IMR-90 (cell line): ENCODE data around the gene TPSD1. TPM values are rescaled to one million over a fixed set of nuclear protein-coding genes. Genes with fewer than 3 reads are reported as not detected.

ENCODE experiments used
- ATAC-seq: fragments of 200-7000 bp; cut with Tn5 transposase; 2 replicates; pipeline ENCODE4 v1.9.1; 2020; ENCODE audit warnings: low read depth, mild to moderate bottlenecking, moderate library complexity
- BruUV-seq: library from RNA; stranded (reverse); fragments of 400-500 nt; replicated peaks from 2 replicates; lab custom pipeline; 2021; lab: Mats Ljungman, UMichigan
- CTCF ChIA-PET: fragments of 300-600 bp; formaldehyde crosslinking; extraction: SDS; loops from one replicate; lab custom pipeline; 2021; ENCODE audit warnings: antibody characterized with exemption; lab: Yijun Ruan, JAX
- POLR2A ChIA-PET: fragments of 300-600 bp; sonication (Branson Sonifier 250); formaldehyde crosslinking; loops from one replicate; lab custom pipeline; 2022; ENCODE audit warnings: antibody characterized with exemption; ENCODE audit not compliant: unreplicated experiment; lab: Charles Lee
- DNase-seq: peaks from one replicate; pipeline ENCODE4 v3.0.0; 2013
- H2AFZ ChIP-seq: replicated peaks from 2 replicates; pipeline ENCODE3; 2013; ENCODE audit warnings: low read length, mild to moderate bottlenecking; ENCODE audit not compliant: poor library complexity
- H2AK5ac ChIP-seq: 2 replicates; pipeline ENCODE4 v1.6.1; 2013; ENCODE audit warnings: low read depth, low read length, inconsistent platforms
- H2AK9ac ChIP-seq: replicated peaks from 2 replicates; pipeline ENCODE3; 2013; ENCODE audit warnings: mild to moderate bottlenecking, low read depth, low read length, moderate library complexity; ENCODE audit not compliant: poor library complexity
- H2BK120ac ChIP-seq: 2 replicates; pipeline ENCODE4 v1.6.1; 2013; ENCODE audit warnings: low read depth, low read length, inconsistent platforms
- H2BK15ac ChIP-seq: 3 replicates; pipeline ENCODE4 v1.6.1; 2013; ENCODE audit warnings: low read depth, low read length, inconsistent platforms
- H2BK20ac ChIP-seq: 2 replicates; pipeline ENCODE4 v1.6.1; 2013; ENCODE audit warnings: low read depth, mild to moderate bottlenecking, inconsistent platforms, low read length, moderate library complexity
- H2BK5ac ChIP-seq: 2 replicates; pipeline ENCODE4 v1.6.1; 2013; ENCODE audit warnings: mild to moderate bottlenecking, low read depth, low read length, inconsistent platforms; ENCODE audit not compliant: poor library complexity, severe bottlenecking
- H3K14ac ChIP-seq: replicated peaks from 2 replicates; pipeline ENCODE4 v1.6.1; 2013; ENCODE audit warnings: low read depth, low read length, inconsistent platforms
- H3K18ac ChIP-seq: 2 replicates; pipeline ENCODE4 v1.6.1; 2013; ENCODE audit warnings: low read depth, low read length, control low read depth
- H3K23ac ChIP-seq: 2 replicates; pipeline ENCODE4 v1.6.1; 2013; ENCODE audit warnings: low read depth, low read length, inconsistent platforms
- H3K27ac ChIP-seq: 2 replicates; pipeline ENCODE4 v1.5.1; 2013; ENCODE audit warnings: mild to moderate bottlenecking, control low read depth, low read length; ENCODE audit not compliant: insufficient read depth
- H3K27me3 ChIP-seq: 2 replicates; pipeline ENCODE4 v1.6.1; 2013; ENCODE audit warnings: low read length; ENCODE audit not compliant: control insufficient read depth, insufficient read depth
- H3K36me3 ChIP-seq: 2 replicates; pipeline ENCODE4 v1.6.1; 2013; ENCODE audit warnings: low read length, mixed read lengths; ENCODE audit not compliant: control insufficient read depth, insufficient read depth
- H3K4ac ChIP-seq: 2 replicates; pipeline ENCODE4 v1.6.1; 2013; ENCODE audit warnings: low read depth, low read length, inconsistent platforms
- H3K4me1 ChIP-seq: 2 replicates; pipeline ENCODE4 v1.6.1; 2013; ENCODE audit warnings: low read length, mixed read lengths; ENCODE audit not compliant: control insufficient read depth, insufficient read depth
- H3K4me2 ChIP-seq: 2 replicates; pipeline ENCODE4 v1.6.1; 2013; ENCODE audit warnings: low read depth, mild to moderate bottlenecking, control low read depth, low read length, moderate library complexity
- H3K4me3 ChIP-seq: 2 replicates; pipeline ENCODE4 v1.5.1; 2013; ENCODE audit warnings: low read depth, mild to moderate bottlenecking, control low read depth, low read length, moderate library complexity; ENCODE audit not compliant: insufficient read depth
- H3K56ac ChIP-seq: 2 replicates; pipeline ENCODE4 v1.6.1; 2013; ENCODE audit warnings: low read length, inconsistent platforms; ENCODE audit not compliant: insufficient read depth; ENCODE audit errors: extremely low read depth
- H3K79me1 ChIP-seq, 2 experiments: 2 replicates each; pipeline ENCODE4 v1.6.1; 2013; ENCODE audit warnings: low read length in 2 of 2, inconsistent platforms in 1 of 2, low read depth in 1 of 2
- H3K9ac ChIP-seq: 2 replicates; pipeline ENCODE4 v1.6.1; 2013; ENCODE audit warnings: low read depth, low read length, control low read depth
- H3K9me1 ChIP-seq: 2 replicates; pipeline ENCODE4 v1.6.1; 2013; ENCODE audit warnings: low read length, inconsistent platforms; ENCODE audit not compliant: insufficient read depth
- H3K9me3 ChIP-seq: 2 replicates; pipeline ENCODE4 v1.6.1; 2013; ENCODE audit warnings: low read length; ENCODE audit not compliant: control insufficient read depth, insufficient read depth
- H4K20me1 ChIP-seq: 2 replicates; pipeline ENCODE4 v1.6.1; 2013; ENCODE audit warnings: low read length, inconsistent platforms; ENCODE audit not compliant: insufficient read depth
- H4K5ac ChIP-seq: 2 replicates; pipeline ENCODE4 v1.6.1; 2013; ENCODE audit warnings: mild to moderate bottlenecking, low read depth, low read length, control low read depth
- H4K8ac ChIP-seq, 2 experiments: 2 replicates each; pipeline ENCODE4 v1.6.1; 2013; ENCODE audit warnings: low read depth in 2 of 2, low read length in 2 of 2, control low read depth in 1 of 2, inconsistent platforms in 1 of 2
- H4K91ac ChIP-seq: 2 replicates; pipeline ENCODE4 v1.6.1; 2013; ENCODE audit warnings: low read depth, low read length, inconsistent platforms; ENCODE audit not compliant: insufficient read depth
- NFE2L2 ChIP-seq: fragments of 150-350 bp; IDR thresholded peaks from 2 replicates; pipeline ENCODE4 v1.6.1; 2016; ENCODE audit warnings: low read depth, mild to moderate bottlenecking, low read length
- RAD21 ChIP-seq: IDR thresholded peaks from 2 replicates; pipeline ENCODE4 v1.6.1; 2012; ENCODE audit warnings: low read length, improper control_type of control experiment
- SMC3 ChIP-seq: fragments of 150-350 bp; IDR thresholded peaks from 2 replicates; pipeline ENCODE4 v1.6.1; 2016; ENCODE audit warnings: low read depth, mild to moderate bottlenecking, antibody characterized with exemption, low read length, moderate library complexity
- WGBS, 2 experiments: methylation state at CpG; one replicate each; pipeline versions ENCODE4 v1.1.5 to v1.1.7; 2013; ENCODE audit warnings: missing lambda C conversion rate in 2 of 2; ENCODE audit not compliant: insufficient read length in 1 of 2; ENCODE audit errors: extremely low coverage in 2 of 2; 5-methylcytosine and 5-hydroxymethylcytosine counted together
- dilution Hi-C: fragments of 300-500 bp; cut with HindIII; formaldehyde crosslinking; loops from one replicate; pipeline ENCODE4 v1.14.3; 2018; ENCODE audit warnings: low sequenced_read_pairs; ENCODE audit not compliant: unreplicated experiment
- in situ Hi-C: fragments of 300-500 bp; cut with MboI; formaldehyde crosslinking; loops from 3 replicates; pipeline ENCODE4 v1.14.3; 2019; ENCODE audit warnings: low sequenced_read_pairs, inconsistent platforms, mixed read lengths
- intact Hi-C: fragments of 100-400 bp; cut with micrococcal nuclease; formaldehyde crosslinking; loops from 2 replicates; pipeline ENCODE4 v1.10.0; 2022
- polyA plus RNA-seq, 3 experiments: library from polyadenylated mRNA; depleted of rRNA; stranded (reverse); fragments of >200 nt; gene quantifications; 2 replicates each; pipeline ENCODE4 v1.2.3, GENCODE V29; 2012; ENCODE audit warnings: low replicate concordance in 1 of 3
- total RNA-seq: library from RNA; depleted of rRNA; stranded (reverse); fragments of >200 nt; gene quantifications from 2 replicates; pipeline ENCODE4 v1.2.3, GENCODE V29; 2012
- TF ChIP-seq, protein P1 (sequence below): fragments of 150-350 bp; IDR thresholded peaks from 2 replicates; pipeline ENCODE4 v1.6.1; 2016; ENCODE audit warnings: low read depth, mild to moderate bottlenecking, low read length, moderate library complexity, borderline replicate concordance

Gene TPSD1
- total and polyA plus RNA-seq, 2 of the 4 experiments (the other 2 are of a cell fraction), result not detected

DNA sequence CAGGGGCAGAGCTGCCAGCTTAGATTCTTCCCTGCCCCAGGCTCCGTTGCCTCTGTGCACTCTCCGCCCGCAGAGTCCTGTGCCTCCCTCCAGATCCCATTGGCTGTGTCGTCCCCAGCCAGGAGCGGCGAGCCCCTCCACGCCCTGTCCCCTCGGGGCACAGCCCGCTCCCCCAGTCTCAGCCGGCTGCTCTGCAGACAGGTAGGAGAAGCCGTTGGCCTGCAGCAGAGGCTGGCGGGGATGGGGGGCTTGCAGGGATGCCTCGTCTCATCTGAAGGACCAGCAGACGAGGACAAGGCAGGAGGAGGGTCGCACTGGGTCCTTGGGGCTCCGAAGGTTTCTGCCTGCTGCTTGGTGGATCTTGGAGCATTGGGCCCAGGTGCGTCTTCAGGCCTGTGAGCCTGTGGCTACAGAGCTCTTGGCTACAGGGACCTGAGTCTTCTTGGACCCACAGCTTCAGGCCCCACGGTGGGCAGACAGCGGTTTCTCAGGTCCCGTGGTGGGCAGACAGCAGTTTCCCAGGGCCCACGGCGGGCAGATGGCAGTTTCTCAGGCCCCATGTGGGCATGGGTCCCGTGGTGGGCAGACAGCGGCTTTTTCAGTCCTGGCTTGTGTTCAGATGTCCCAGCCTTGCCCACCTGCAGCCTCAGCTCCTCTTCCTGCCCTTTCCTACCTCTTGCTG is 36.8 kb upstream of the TPSD1 start:
- no peak overlapping the region for H2BK120ac ChIP-seq
- no peak overlapping the region for H2BK15ac ChIP-seq
- dilution Hi-C loops (no loop called here), in situ Hi-C loops (loop anchor here (25.0 kb wide), 1 partner anchor 407 kb away; the partner anchor contains the start of gene GNG13), intact Hi-C loops (no loop called here)
- H2AK9ac ChIP-seq, result no peak overlapping the region
- no peak overlapping the region for H3K23ac ChIP-seq
- no peak overlapping the region for H2BK5ac ChIP-seq
- no peak overlapping the region for H3K4me3 ChIP-seq
- H3K79me1 ChIP-seq, result no peaks in the 10 kb centered on the region
- no peak overlapping the region for H2BK20ac ChIP-seq
- no peak overlapping the region for H4K91ac ChIP-seq
- H2AFZ ChIP-seq, result no peak overlapping the region
- H4K8ac ChIP-seq, result no peak overlapping the region
- no peak overlapping the region for H3K9ac ChIP-seq
- no peaks in the 10 kb centered on the region for H3K27me3 ChIP-seq
- no peaks in the 10 kb centered on the region for H3K9me1 ChIP-seq
- H3K4me1 ChIP-seq, result no peaks in the 10 kb centered on the region
- ChIA-PET CTCF (no interaction called here), POLR2A (no interaction called here)
- no peak overlapping the region for H2AK5ac ChIP-seq
- BruUV-seq, result no TSS peak
- no peak overlapping the region for H3K18ac ChIP-seq
- no peak overlapping the region for H3K4me2 ChIP-seq
- no peak overlapping the region for H3K4ac ChIP-seq
- H3K56ac ChIP-seq, result no peak overlapping the region
- no peaks in the 10 kb centered on the region for H3K9me3 ChIP-seq
- DNase-seq (no peak), ATAC-seq (no peak)
- TF ChIP-seq, protein P1, sequence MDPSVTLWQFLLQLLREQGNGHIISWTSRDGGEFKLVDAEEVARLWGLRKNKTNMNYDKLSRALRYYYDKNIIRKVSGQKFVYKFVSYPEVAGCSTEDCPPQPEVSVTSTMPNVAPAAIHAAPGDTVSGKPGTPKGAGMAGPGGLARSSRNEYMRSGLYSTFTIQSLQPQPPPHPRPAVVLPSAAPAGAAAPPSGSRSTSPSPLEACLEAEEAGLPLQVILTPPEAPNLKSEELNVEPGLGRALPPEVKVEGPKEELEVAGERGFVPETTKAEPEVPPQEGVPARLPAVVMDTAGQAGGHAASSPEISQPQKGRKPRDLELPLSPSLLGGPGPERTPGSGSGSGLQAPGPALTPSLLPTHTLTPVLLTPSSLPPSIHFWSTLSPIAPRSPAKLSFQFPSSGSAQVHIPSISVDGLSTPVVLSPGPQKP, result no peak
- TF ChIP-seq RAD21 (no peak), SMC3 (no peak), NFE2L2 (no peak)
- no peaks in the 10 kb centered on the region for H4K20me1 ChIP-seq
- H3K36me3 ChIP-seq, result peaks cover 2% of the 10 kb centered on the region; the same call in 1 of the 2 replicates
- 78% methylated on average over 15 of the region's 24 CpGs; no CpG with 5 or more reads in 1 of the 2 experiments for WGBS, 2 experiments
- H3K14ac ChIP-seq, result no peak overlapping the region
- H3K27ac ChIP-seq, result no peak overlapping the region
- no peak overlapping the region for H4K5ac ChIP-seq
